HepG2 (cell line): ENCODE results near the gene KIAA1191. TPM values are rescaled to one million over a fixed set of nuclear protein-coding genes. Genes with fewer than 3 reads are reported as not detected.

Experiments
- ATF7 ChIP-seq, 2 experiments: fragments of 450-650 bp in 1 of 2; sonication (generic) in 1 of 2; formaldehyde crosslinking in 1 of 2; IDR thresholded peaks; 2 replicates each; pipeline versions ENCODE4 v1.4.0 to v1.6.1; 2016 to 2020; ENCODE audit warnings: antibody characterized with exemption in 1 of 2, mild to moderate bottlenecking in 1 of 2, missing genetic modification reagents in 1 of 2
- DMAP1 ChIP-seq: IDR thresholded peaks from 2 replicates; pipeline ENCODE4 v1.6.1; 2016
- DNMT3B ChIP-seq: conservative IDR thresholded peaks from 2 replicates; pipeline ENCODE4 v1.6.1; 2016; ENCODE audit warnings: missing biosample characterization, control low read depth
- DPF2 ChIP-seq: sonication (generic); formaldehyde crosslinking; IDR thresholded peaks from 2 replicates; pipeline ENCODE4 v1.4.0; 2020; ENCODE audit warnings: mild to moderate bottlenecking, low read depth, missing genetic modification reagents, borderline replicate concordance
- GATAD1 ChIP-seq: IDR thresholded peaks from 2 replicates; pipeline ENCODE4 v1.6.1; 2016; ENCODE audit warnings: missing genetic modification reagents, missing compliant biosample characterization
- HNRNPH1 ChIP-seq: fragments of 200-400 bp; formaldehyde crosslinking; optimal IDR thresholded peaks from 2 replicates; pipeline ENCODE3; 2017; ENCODE audit warnings: mild to moderate bottlenecking, low read depth, low read length
- JDP2 ChIP-seq: sonication (generic); formaldehyde crosslinking; IDR thresholded peaks from 2 replicates; pipeline ENCODE4 v1.8.1; 2022; ENCODE audit warnings: missing genetic modification reagents, borderline replicate concordance
- MTF1 ChIP-seq: sonication (generic); formaldehyde crosslinking; IDR thresholded peaks from 2 replicates; pipeline ENCODE4 v1.5.0; 2020; ENCODE audit warnings: missing genetic modification reagents
- NFATC3 ChIP-seq: sonication (generic); formaldehyde crosslinking; IDR thresholded peaks from 2 replicates; pipeline ENCODE4 v1.5.1; 2020; ENCODE audit warnings: mild to moderate bottlenecking, missing genetic modification reagents
- NPAS2 ChIP-seq: sonication (generic); formaldehyde crosslinking; IDR thresholded peaks from 2 replicates; pipeline ENCODE4 v1.8.0; 2022; ENCODE audit warnings: mild to moderate bottlenecking, missing genetic modification reagents, borderline replicate concordance
- RARA ChIP-seq: IDR thresholded peaks from 2 replicates; pipeline ENCODE4 v1.6.1; 2016; ENCODE audit warnings: missing genetic modification reagents, missing compliant biosample characterization
- REPIN1 ChIP-seq: sonication (generic); formaldehyde crosslinking; IDR thresholded peaks from 2 replicates; pipeline ENCODE4 v1.8.0; 2022; ENCODE audit warnings: missing genetic modification reagents, low read depth, mild to moderate bottlenecking, borderline replicate concordance
- XBP1 ChIP-seq: sonication (generic); formaldehyde crosslinking; IDR thresholded peaks from 2 replicates; pipeline ENCODE4 v1.5.0; 2020; ENCODE audit warnings: missing genetic modification reagents
- ZNF234 ChIP-seq: sonication (generic); formaldehyde crosslinking; conservative IDR thresholded peaks from 2 replicates; pipeline ENCODE4 v1.5.1; 2020; ENCODE audit warnings: mild to moderate bottlenecking, missing genetic modification reagents
- ZNF292 ChIP-seq: sonication (generic); formaldehyde crosslinking; IDR thresholded peaks from 2 replicates; pipeline ENCODE4 v1.8.1; 2022; ENCODE audit warnings: mild to moderate bottlenecking, low read depth, missing genetic modification reagents, borderline replicate concordance
- ZNF335 ChIP-seq: sonication (generic); formaldehyde crosslinking; IDR thresholded peaks from 2 replicates; pipeline ENCODE4 v1.4.0; 2020; ENCODE audit warnings: missing genetic modification reagents
- ZNF564 ChIP-seq: sonication (generic); formaldehyde crosslinking; IDR thresholded peaks from 2 replicates; pipeline ENCODE4 v1.8.1; 2023; ENCODE audit warnings: mild to moderate bottlenecking, missing genetic modification reagents
- ZNF670 ChIP-seq: sonication (generic); formaldehyde crosslinking; IDR thresholded peaks from 2 replicates; pipeline ENCODE4 v1.8.0; 2022; ENCODE audit warnings: mild to moderate bottlenecking, missing genetic modification reagents, borderline replicate concordance
- ZNF703 ChIP-seq: sonication (generic); formaldehyde crosslinking; IDR thresholded peaks from 2 replicates; pipeline ENCODE4 v1.5.1; 2020; ENCODE audit warnings: missing genetic modification reagents, mild to moderate bottlenecking, moderate library complexity, borderline replicate concordance
- polyA plus RNA-seq, 8 experiments: library from polyadenylated mRNA; depleted of rRNA in 3 of 8; stranded (reverse) in 7 of 8; unstranded in 1 of 8; fragments of >200 nt; fragmentation: Illumina TruSeq in 4 of 8; extraction: Trizol in 4 of 8; gene quantifications; 2 replicates each; pipeline versions ENCODE4 v1.2.1 to v1.2.3, GENCODE V29; 2011 to 2016; ENCODE audit warnings: low read depth in 4 of 8, missing spikeins in 1 of 8, mixed read lengths in 1 of 8; ENCODE audit not compliant: insufficient read depth in 1 of 8
- total RNA-seq, 5 experiments: library from RNA; depleted of rRNA; stranded (reverse); fragments of >200 nt; fragmentation: Illumina TruSeq; extraction: Trizol; gene quantifications; 2 replicates each; pipeline ENCODE4 v1.2.3, GENCODE V29; 2016; ENCODE audit warnings: low read depth in 1 of 5
- TF ChIP-seq, protein P1 (sequence below): IDR thresholded peaks from 2 replicates; pipeline ENCODE4 v1.6.1; 2016; ENCODE audit warnings: low read depth
- TF ChIP-seq, protein P2 (sequence below): IDR thresholded peaks from 2 replicates; pipeline ENCODE4 v1.6.1; 2012; ENCODE audit warnings: low read length, improper control_type of control experiment
- TF ChIP-seq, protein P3 (sequence below): sonication (generic); formaldehyde crosslinking; IDR thresholded peaks from 2 replicates; pipeline ENCODE4 v1.5.0; 2020; ENCODE audit warnings: missing genetic modification reagents
- TF ChIP-seq, protein P4 (sequence below): sonication (generic); formaldehyde crosslinking; IDR thresholded peaks from 2 replicates; pipeline ENCODE4 v1.8.1; 2023; ENCODE audit warnings: mild to moderate bottlenecking, missing genetic modification reagents, borderline replicate concordance

KIAA1191 gene
- total and polyA plus RNA-seq, 2 of the 13 experiments (the other 11 are each of a cell fraction or from before 2014, with no cell fraction given), result 63.6 to 103 TPM

DNA sequence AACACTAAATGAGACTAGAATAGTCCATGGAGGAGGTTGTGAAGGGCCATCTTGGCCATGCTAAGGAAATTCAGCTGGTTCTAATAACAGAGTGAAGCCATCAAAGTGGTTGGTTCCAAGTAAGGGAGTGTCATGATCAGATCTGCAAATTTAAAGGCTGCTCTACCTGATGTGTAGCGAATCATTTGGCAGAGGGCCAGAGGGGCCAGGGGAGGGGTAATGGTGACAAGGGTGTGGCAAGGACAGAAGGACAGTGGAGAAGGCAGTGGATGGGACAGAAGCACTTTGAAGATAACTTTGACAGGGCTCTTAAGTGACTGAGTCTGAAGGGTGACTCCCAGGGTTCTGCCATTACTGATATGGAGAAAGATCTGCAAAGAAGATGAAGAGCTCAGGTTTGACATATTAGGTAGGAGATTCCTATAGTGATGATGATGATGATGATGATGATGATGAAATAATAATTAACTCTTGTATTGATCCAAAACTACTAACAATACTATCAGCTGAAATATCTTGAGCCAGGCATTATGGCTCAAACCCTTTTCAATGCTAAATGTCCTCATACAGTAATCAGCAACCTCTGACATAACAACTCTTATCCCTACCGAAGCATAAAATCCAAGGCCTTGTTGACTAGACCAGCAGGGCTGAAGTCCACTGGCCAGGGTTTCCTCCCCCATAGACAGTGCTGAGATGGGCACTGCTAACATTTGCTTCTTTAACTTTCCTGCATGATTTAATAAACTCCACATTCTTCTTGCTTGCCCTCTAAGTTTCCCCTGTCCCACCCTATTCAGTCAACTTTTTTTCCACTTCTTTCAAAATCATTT lies 20.0 kb downstream of the KIAA1191 start (continued):
- TF ChIP-seq ATF7 (IDR thresholded peaks at IDR 0.05) (0 out of 2 replicates have a peak, but pooled peaks have one; percentile 19), ATF7 (CRISPR knock-in tag; IDR thresholded peaks at IDR 0.05) (no peak), XBP1 (CRISPR knock-in tag) (no peak), ZNF564 (no peak; the same call in 1 of the 2 replicates), ZNF234 (CRISPR knock-in tag) (no peak), DPF2 (no peak), DMAP1 (no peak), NFATC3 (CRISPR knock-in tag) (no peak), ZNF703 (CRISPR knock-in tag) (no peak), JDP2 (CRISPR knock-in tag) (no peak), ZNF292 (no peak), NPAS2 (no peak), ZNF670 (CRISPR knock-in tag) (no peak), ZNF335 (CRISPR knock-in tag) (no peak), GATAD1 (no peak), HNRNPH1 (no peak), RARA (CRISPR knock-in tag) (peak; percentile 28; the same call in 1 of the 2 replicates), REPIN1 (CRISPR knock-in tag) (no peak), MTF1 (CRISPR knock-in tag) (no peak), DNMT3B (CRISPR knock-in tag) (no peak)
- TF ChIP-seq, protein P1, sequence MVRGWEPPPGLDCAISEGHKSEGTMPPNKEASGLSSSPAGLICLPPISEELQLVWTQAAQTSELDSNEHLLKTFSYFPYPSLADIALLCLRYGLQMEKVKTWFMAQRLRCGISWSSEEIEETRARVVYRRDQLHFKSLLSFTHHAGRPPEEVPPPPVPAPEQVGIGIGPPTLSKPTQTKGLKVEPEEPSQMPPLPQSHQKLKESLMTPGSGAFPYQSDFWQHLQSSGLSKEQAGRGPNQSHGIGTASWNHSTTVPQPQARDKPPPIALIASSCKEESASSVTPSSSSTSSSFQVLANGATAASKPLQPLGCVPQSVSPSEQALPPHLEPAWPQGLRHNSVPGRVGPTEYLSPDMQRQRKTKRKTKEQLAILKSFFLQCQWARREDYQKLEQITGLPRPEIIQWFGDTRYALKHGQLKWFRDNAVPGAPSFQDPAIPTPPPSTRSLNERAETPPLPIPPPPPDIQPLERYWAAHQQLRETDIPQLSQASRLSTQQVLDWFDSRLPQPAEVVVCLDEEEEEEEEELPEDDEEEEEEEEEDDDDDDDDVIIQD (CRISPR knock-in tag), result no peak; the same call in 1 of the 2 replicates
- TF ChIP-seq, protein P2, sequence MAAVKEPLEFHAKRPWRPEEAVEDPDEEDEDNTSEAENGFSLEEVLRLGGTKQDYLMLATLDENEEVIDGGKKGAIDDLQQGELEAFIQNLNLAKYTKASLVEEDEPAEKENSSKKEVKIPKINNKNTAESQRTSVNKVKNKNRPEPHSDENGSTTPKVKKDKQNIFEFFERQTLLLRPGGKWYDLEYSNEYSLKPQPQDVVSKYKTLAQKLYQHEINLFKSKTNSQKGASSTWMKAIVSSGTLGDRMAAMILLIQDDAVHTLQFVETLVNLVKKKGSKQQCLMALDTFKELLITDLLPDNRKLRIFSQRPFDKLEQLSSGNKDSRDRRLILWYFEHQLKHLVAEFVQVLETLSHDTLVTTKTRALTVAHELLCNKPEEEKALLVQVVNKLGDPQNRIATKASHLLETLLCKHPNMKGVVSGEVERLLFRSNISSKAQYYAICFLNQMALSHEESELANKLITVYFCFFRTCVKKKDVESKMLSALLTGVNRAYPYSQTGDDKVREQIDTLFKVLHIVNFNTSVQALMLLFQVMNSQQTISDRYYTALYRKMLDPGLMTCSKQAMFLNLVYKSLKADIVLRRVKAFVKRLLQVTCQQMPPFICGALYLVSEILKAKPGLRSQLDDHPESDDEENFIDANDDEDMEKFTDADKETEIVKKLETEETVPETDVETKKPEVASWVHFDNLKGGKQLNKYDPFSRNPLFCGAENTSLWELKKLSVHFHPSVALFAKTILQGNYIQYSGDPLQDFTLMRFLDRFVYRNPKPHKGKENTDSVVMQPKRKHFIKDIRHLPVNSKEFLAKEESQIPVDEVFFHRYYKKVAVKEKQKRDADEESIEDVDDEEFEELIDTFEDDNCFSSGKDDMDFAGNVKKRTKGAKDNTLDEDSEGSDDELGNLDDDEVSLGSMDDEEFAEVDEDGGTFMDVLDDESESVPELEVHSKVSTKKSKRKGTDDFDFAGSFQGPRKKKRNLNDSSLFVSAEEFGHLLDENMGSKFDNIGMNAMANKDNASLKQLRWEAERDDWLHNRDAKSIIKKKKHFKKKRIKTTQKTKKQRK, result no peak
- TF ChIP-seq, protein P3, sequence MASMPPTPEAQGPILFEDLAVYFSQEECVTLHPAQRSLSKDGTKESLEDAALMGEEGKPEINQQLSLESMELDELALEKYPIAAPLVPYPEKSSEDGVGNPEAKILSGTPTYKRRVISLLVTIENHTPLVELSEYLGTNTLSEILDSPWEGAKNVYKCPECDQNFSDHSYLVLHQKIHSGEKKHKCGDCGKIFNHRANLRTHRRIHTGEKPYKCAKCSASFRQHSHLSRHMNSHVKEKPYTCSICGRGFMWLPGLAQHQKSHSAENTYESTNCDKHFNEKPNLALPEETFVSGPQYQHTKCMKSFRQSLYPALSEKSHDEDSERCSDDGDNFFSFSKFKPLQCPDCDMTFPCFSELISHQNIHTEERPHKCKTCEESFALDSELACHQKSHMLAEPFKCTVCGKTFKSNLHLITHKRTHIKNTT, result no peak
- TF ChIP-seq, protein P4, sequence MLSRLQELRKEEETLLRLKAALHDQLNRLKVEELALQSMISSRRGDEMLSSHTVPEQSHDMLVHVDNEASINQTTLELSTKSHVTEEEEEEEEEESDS, result no peak
